HG03139 (cell line): Measurements from ENCODE around the gene GOLGA6D.
"Not testable (repeated sequence)": the region's sequence is repeated elsewhere in the genome, so short reads cannot be mapped to it uniquely, and the experiment has no call there.

Experiments used
- ATAC-seq: cut with Tn5 transposase; IDR thresholded peaks from one replicate; pipeline ENCODE4 v1.9.1; 2021; ENCODE audit not compliant: unreplicated experiment

The GOLGA6D gene

GRCh38 chr15:75282572-75282971, at the start of gene GOLGA6D:
TSS of gene GOLGA6D (plus strand) at chr15:75282835. CDS start at chr15:75282876, 41 bp downstream.
- ATAC-seq: not testable (repeated sequence)

- no peak for ATAC-seq
Measured at GRCh38 chr15:75233504-75234190, 49.0 kb upstream of the GOLGA6D start.

- no peak for ATAC-seq
Measured at GRCh38 chr15:75234191-75234810, 48.3 kb upstream of the GOLGA6D start.

- no peak for ATAC-seq
Measured at GRCh38 chr15:75235051-75235673, 47.5 kb upstream of the GOLGA6D start.

GRCh38 chr15:75235760-75236729, 46.6 kb upstream of the GOLGA6D start:
- no peak for ATAC-seq

GRCh38 chr15:75237316-75237982, 45.2 kb upstream of the GOLGA6D start:
- ATAC-seq: no peak

- ATAC-seq: no peak
Measured at GRCh38 chr15:75238150-75238549, 44.5 kb upstream of the GOLGA6D start.

GRCh38 chr15:75245741-75246140, 36.9 kb upstream of the GOLGA6D start:
- not testable (repeated sequence) for ATAC-seq

- not testable (repeated sequence) for ATAC-seq
Measured at GRCh38 chr15:75248991-75249390, 33.6 kb upstream of the GOLGA6D start.

- no peak for ATAC-seq
Measured at GRCh38 chr15:75249726-75250125, 32.9 kb upstream of the GOLGA6D start.

GRCh38 chr15:75251343-75251742, 31.3 kb upstream of the GOLGA6D start:
- ATAC-seq: not testable (repeated sequence)

- not testable (repeated sequence) for ATAC-seq
Measured at GRCh38 chr15:75252285-75252684, 30.4 kb upstream of the GOLGA6D start.

GRCh38 chr15:75258034-75258433, 24.6 kb upstream of the GOLGA6D start, which contains the start of gene GOLGA6C:
TSS of gene GOLGA6C (plus strand) at chr15:75258334. CDS start at chr15:75258599, 265 bp downstream.
- ATAC-seq: not testable (repeated sequence)

- ATAC-seq: not testable (repeated sequence)
Measured at GRCh38 chr15:75258620-75259343, 23.9 kb upstream of the GOLGA6D start.

- ATAC-seq: not testable (repeated sequence)
Measured at GRCh38 chr15:75259873-75260272, 22.8 kb upstream of the GOLGA6D start.

- ATAC-seq: not testable (repeated sequence)
Measured at GRCh38 chr15:75273751-75274359, 8.8 kb upstream of the GOLGA6D start.

GRCh38 chr15:75274509-75275107, 8.0 kb upstream of the GOLGA6D start:
- not testable (repeated sequence) for ATAC-seq

GRCh38 chr15:75275617-75276016, 7.0 kb upstream of the GOLGA6D start:
- ATAC-seq: not testable (repeated sequence)

- not testable (repeated sequence) for ATAC-seq
Measured at GRCh38 chr15:75278497-75278896, 4.1 kb upstream of the GOLGA6D start.
